AG08396 (cell line): ENCODE data around the gene FAM120B.
A peak's percentile ranks its signal among the peaks of the same experiment; 100 is the strongest.

Experiments used
- DNase-seq: peaks from one replicate; pipeline ENCODE4 v3.0.0; 2012; ENCODE audit warnings: low spot score, mixed read lengths

The FAM120B gene

DNA sequence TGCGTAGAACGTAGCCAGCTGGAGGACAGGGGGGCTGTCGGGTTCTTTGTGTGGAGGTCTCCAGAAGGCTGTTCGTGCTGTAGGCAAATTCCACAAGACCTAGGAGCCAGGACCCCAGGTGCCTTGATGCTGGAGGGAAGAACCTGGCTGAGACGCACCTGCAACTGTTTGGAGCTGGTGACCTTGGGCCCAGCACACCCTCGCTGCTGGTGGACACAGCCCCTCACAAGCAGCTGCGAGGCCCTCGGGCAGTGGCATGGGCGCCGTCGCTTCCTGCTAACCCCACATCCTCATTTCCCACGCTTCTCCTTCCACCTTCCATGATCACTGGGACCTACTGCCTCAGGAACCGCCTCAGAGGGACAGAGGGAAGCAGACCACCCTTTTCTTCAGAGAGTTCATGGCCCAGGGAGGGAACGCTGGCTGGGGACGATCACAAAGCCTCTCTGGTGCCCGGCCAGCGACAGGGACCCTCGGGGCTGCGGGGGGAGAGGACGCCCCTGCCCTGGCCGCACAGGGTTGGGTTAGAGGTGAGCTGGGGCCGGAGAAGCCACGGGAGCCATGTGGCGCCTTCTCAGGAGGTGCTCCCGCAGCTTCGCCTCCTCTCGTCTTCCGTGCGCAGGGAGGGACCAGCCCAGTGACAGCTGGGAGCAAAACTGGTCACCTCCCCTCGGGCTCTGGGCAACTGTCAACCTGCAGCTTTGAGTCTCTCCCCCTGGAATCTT is 34.1 kb upstream of the FAM120B start:
- DNase-seq: no peak

DNA sequence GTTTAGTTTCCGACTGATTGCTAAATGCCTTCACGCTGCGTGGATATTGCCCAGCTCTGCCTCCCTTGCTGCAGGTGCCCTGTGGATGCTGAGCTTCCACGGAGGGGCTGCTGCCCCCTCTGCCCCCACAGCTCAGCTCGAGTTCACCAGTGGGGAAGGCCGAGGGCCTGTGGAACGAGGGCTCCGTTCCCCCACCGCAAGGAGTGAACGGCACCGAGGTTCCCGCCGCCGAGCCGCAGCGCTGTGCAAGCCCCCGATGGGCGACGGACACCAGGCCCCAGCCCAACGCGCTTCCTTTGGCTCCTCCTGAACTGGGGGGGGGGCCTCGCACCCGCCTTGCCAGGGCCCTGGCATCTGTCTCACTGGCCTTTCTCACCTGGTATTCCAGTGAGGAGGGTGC is 33.4 kb upstream of the FAM120B start:
- DNase-seq: no peak

DNA sequence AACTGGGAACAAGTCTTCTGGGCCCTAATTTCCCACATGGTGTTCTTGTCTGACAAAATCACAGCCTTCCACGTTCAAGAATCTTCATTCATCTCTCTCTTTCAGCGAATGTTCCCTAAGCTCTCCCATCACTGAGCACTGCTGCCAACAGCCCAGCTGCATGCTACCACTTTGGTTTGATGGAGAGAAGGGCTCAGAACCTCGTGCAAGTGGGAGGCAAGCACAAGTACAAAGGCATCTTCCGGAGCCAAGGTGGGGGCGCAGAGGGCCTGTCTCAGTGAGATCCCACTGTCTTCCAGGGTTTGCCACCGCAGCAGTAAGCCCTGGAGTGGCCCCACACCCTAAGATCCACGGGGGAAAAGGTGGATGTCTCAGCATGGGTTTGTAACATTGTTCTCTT is 32.9 kb upstream of the FAM120B start:
- no peak for DNase-seq

DNA sequence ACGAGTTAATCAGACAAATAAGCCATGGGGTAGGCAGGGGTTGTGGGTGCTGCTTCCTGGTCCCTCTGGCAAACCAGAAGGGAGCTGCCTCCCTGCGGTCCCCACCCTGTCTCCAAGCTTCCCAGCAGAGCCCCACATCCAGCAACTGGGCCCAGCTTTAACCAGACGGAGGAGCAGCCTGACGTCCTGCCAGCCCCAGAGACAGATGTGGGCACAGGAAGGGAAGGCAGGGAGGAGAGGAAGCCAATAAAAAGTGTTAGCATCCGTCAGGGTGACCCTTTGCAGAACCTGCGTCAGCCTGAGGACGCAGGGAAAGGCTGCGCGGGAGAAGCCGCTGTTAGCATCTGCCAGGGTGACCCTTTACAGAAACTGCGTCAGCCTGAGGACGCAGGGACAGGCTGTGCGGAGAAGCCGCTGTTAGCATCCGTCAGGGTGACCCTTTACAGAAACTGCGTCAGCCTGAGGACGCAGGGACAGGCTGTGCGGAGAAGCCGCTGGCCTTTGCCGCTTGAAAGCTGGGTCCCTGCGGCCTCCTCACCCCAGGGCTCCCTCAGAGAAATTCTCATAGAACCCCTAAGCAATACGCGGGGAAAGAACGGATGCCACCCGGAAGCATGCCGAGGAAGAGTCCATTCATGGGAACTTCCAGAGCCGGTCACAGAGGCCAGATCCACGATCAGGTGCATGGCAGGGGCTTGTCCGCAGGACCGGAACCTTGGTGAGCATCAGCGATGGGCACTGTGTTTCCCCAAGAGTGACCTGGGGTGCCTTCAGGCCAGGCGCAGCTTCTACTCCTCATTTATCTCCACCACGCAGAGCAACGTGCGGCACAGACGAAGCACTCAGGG is 31.6 kb upstream of the FAM120B start:
- DNase-seq: no peak

DNA sequence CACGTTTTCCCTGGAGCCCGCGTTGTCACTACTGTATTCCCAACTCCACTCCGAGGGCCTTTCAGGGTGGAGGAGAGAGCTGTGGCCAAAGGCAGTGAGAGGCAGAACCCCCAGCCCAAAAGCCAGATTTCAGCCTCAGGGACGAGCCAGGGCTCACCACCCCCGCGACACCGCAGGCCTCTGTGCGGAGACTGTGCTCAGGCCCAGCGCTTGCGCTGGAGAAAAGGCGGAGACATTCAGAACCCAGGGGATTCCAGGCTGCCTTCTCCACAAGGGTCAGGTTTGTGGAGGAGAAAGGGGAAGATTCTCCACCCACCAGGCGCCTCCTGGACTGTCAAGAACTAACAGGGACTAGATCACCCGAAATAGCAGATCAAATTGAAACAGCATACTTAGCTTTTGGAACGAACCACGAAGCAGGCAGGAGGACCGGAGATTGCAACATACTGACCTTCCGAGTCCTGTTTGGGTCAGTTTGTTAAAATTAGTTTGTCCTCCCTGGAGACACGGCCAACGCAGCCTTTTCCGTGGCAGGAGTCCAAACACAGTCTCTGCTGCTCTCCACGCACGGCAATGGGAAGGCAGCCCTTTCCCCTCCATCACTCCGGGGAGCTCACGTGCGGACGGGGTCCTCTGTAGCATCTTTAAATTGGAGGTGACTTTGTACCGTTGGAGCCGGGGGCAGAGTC is 30.0 kb upstream of the FAM120B start:
- no peak for DNase-seq

DNA sequence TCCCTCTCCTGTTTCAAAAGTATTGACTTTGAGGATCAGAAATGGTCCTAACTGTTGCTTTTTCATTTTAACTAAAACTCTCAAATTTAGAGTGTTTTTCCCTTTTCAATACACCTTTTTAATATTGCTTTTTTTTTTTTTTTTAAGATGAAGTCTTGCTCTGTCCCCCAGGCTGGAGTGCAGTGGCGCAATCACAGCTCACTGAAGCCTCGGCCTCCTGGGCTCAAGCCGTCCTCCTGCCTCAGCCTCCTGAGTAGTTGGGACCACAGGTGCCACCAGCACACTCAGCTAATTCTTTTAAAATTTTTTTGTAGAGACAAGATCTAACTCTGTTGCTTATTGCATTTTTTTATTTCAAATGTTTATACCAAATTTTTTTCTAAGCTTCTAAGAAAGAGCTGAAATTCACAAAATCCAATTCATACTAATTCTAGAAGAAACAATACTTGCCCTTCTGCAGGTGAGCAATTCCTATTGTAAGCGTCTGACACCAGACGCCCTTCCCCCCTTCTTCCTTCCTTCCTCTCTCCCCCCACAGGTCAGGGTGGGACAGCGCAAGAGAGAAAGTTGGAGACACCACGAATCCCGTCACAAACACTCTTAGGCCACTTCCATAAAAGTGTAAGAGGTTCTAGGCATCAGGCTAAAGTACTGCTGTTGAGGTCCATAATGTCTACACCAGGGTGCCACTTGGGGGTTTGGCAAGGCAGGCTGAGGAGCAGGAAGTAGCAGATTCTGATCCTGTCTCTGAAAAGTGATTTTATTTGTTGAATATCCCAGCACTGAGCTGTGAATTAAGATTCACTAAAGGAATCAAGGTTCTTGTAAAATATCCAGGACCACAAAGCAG is 28.4 kb upstream of the FAM120B start:
- DNase-seq: no peak

DNA sequence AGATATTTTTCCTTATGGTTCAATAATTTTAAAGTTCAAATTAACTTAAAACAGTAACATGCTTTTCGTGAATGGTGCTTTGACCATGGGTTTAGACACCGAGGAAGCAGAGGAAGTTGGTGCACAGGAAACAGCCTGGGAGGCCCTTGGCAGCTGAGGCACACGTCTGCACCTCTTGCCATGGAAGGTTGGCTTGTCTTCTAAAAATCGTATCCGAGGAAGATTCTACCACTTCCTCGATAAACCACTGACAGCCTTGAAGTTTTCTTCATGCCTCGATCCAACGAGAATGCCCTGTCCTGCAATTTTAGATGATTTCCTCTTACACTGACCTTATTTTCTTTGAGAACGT is 27.8 kb upstream of the FAM120B start:
- no peak for DNase-seq

DNA sequence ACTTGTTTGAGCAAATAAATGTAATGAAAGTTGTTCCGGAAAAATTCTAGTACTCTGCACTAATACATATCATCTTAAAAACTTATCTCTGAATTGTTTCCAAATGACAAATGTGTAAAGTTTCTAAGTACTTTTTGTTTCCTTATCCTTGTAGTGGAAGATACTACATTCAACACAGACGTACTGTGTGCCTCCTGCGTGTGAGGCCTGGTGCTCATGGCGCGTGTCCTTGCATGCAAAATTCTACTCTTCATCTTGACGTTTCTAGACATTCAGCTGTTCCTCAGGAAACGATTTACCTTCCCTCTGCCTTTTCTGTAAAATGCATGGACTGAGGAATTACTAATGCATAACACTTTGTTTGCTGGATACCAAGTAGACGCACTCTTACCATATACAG is 27.1 kb upstream of the FAM120B start:
- no peak for DNase-seq

DNA sequence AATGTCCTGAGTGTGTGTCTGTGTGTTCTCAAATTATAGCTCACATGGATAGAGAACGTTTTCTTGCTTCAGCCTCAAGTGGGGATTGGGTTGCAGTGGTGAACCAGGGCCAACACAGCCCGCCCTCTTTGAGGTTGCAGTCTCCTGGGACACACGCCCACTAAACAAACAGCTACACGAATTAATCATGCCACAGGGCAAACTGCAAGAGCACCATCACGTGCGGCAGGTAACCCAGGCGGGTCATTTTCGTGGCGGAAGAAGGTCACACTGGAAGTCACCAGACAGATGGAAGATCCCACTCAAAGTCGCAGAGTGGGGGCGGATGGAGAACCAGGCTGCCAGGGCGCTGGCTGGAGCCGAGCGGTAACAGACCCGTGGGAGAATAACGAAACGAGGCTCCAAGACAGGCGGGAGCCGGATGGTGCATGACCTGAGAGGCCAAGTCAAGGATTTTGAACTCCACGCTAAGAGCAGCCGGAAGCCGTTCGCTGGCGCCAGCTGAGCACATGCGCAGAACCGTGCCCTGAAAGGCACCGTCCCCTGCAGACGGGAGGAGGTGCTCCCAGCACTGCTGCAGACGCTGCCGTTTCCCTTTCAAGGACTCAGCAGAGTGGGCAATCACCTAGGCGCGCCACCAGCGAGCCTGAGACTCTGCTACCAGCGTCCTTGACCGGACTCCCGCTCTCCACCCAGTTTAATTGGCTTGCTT is 26.4 kb upstream of the FAM120B start:
- peak; percentile 58 for DNase-seq

DNA sequence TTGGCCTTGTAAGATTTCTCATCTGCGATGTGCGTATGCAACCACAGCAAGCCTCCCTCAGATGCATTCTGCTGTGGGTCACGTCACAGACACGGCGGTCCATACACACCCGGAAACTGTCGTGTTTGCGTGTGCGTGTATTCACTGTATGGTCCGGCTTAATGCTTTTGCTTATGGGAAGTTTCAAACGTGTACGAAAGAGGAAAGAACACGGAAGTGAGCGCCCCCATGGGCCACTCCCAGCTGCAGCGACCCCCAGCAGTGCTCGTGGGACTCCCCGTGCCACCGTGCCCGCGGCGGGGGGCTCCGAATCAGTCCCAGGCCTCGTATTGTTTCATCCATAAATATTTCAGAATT is 25.9 kb upstream of the FAM120B start:
- no peak for DNase-seq

DNA sequence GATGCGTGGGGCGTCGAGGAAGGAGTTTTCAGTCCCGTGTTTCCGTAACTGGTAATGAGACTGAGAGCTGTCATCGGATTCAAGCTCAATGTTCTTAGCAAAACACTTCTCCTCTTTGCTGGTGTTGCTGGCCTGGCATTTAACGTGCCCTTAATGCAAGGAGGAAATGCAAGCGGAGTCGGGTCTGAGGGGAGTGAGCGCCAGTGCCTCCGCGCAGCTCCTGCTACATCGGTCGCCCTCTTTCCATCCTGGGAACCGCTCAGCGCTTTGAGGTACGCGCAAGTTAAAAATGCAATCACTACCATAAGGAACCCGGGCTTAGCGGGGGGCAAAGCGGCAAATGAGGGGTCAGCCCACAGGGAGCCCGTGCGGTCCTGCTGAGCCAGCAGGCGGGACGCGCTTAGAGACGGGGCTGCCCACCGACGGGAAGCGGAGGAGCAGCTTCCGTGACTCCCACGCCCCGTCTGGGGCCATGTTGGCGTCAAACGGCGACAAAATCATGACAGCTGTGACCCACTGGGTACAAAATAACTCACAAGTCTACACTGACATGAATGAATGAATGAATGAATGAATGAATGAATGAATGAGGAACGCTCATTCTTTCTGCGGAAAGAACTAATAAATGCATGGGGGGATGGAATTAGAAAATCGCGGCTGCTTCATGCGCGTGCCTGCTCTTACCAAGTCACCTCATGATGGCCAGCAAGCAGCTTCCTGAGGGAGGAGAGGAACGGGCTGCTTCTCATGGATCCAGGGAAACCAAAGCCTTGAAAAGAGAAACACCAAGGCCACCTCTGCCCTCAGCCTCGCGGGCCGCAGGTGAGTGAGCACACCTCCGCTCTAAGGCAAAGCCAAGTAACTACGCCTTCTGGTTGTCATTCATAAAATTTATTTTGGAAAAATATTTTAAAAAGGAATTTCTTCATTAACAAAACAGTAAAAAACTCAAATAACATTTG is 24.9 kb upstream of the FAM120B start:
- no peak for DNase-seq

DNA sequence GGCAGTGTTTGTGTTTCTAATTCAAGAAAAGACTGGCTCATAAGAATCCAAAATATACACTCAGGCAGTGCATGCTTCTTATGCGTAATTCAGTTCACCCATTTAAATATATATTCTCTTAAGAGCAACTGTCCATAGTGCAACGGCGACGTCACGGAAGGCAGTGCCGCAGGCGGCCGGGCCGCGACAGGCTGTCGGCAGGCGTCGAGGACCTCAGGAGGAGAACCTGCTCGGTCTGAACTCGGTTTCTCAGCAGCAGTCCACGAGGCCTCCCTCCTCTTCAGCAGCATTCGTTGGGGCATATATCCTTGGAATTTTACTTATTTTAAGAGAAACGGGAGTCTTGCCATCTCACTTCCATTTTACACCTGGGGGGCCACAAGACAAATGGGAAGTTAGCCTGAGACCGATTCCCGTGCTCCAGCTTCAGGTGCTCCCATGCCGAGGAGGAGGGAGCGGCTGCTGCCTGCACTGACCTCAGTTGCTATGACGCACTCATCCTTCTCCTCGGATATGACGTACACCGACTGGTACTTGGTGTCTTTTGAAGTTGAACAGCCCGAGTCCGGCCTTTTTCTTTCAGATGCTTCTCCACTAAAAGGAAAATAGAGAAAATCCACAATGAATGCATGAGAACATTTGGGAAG is 23.9 kb upstream of the FAM120B start:
- DNase-seq: no peak

DNA sequence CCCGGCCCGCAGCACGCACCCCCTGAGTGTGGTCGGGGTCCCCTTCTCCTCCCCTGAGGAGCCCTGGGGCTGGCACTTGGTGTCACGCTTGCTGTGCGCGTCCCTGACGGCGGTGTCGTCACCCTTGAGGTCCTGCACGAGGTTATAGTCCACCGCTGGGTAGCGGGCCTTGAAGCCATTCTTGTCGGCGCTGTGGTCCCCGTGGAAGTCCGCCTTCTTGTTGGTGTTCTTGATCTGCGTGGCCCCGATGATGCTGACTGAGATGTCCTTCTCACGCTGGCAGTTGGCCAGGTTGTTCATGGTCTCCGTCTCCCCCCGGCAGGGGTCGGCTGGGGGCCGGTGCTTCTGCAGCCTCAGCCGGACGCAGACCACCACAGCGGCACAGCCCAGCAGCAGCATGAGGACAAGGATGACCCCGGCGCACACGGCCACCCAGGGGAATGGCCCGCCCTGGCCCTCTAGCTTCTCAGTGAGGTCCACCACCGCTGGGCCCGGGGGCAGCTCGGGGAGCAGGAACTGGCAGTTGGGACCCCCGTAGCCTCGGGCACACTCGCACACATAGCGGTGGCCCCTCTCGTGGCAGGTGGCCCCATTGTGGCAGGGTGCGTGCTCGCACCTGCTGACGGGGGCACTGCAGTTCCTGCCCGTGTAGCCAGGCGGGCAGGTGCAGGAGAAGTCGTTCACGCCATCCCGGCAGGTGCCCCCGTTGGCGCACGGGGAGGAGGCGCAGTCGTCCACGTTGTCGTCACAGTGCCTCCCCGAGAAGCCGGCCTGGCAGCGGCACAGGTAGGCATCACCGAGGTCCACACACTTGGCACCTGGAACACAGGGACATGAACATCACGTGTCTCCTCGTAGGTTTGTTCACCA is 23.1 kb upstream of the FAM120B start:
- DNase-seq: no peak

DNA sequence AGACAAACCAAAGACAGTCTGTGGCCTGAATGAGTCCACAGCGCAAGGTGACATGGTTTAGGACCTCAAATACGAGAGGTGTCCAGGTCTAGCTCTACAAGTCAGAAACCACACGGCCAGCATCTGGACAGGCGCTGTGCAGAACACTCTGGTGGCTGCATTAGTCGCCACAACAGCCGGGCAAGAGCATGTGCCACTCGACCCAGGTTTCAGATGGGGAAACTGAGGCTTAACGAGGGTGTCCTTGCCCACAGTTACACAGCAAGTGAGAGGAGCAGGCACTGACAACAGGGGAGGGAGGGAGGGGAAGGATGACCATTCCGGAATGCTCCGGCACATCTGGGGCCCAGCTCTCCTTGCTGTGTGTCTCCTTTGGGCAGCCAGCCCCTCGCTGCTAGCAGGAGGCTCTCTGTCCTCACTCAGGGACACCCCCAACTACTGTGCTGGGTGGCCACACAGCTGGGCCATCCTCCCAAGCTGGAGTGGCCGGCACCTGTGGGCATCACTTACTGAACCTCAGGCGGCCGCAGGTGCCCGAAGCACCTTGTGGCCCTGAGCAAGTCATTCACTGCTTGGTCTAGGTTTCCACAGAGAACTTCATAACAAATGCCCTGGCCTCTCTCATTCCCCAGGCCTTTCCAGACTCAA is 22.3 kb upstream of the FAM120B start:
- DNase-seq: no peak

DNA sequence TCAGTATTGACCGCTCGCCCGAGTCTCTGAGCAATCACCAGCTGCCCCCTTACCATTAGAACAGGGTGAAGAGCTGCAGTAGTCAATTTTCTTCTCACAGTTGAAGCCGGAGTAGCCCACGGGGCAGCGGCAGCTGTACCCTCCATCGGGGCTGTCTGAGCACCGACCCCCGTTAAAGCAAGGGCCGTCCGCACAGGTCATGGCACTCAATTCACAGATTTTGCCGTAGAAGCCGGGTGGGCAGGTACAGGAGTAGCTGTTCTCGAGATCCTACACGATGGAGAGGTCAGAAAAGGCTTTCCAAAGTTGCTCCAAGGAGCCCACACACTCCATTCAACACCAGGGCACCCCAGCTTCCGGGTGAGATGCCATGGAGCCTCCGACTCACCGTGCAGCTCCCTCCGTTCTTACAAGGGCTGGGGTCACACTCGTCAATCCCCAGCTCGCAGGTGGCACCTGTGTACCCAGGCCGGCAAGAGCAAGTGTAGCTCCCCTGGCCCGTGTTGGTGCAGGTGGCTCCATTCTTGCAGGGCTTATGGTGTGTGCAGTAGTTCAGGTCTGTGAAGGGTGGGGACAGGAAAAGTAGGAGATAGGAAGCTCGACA is 21.6 kb upstream of the FAM120B start:
- no peak for DNase-seq

DNA sequence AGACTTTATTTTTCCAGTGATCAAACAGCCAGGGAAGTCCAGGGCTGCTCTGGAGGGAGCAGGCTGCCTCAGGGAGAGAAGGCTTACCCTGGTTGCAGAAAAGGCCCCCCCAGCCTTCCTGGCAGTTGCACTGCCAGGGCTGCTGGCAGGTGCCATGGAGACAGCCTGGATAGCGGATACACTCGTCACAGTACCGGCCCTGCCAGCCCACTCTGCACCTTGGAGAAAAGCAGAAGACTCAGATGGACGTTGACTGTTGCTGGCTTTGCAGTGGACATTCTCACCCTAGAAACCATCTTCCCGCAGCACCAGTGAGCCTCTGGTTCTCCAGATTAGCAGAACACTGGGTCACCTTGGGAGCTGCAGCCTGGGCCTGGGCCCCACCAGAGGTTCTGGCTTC is 21.1 kb upstream of the FAM120B start:
- DNase-seq: no peak

DNA sequence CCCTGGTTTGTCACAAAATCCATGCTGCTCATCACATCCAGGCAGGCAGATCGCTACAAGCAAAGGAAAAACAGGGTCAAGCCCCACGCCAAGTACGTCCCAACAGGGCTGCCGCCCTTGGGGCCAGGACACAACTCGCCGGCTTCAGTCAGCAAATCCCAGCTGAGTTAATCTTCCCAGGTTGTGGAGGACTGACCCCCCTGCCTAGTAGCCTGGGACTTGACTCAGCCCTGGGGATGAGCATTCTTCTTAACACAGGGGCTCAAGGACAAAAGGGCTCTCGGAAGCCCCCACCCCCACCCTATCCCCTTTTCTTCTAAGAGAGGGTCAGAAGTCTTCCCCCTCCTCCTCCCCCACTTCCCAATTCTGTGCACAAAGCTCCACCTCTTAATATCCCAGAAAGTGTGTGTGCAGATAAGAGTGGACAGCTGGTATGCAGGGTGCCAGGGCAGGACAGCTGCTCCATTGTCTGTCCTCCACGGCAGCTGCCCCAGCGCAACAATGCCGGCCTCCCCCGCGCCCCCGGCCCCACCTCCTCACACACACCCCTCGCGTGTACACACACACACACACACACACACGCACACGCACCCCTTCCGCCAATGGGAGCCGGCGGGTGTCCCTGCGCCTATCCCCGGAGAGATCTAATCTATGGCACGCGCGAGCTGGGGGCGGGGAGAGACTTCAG is 20.2 kb upstream of the FAM120B start:
- no peak for DNase-seq

DNA sequence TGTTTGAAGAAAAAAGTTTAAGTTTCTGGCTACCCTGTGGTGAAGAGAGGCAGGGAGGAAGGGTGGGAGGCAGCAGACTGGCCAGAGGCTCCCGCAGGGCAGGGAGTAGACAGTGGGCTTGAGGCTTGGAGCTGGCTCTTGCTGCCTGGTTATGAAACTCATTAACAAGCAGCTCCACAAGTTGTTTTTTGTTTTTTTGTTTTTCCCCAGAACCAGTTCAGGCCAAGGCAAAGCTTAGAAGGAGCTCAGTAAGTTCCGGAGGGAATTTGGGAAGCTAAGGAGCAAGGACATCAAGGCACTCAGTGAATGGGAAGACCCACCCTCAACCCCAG is 19.7 kb upstream of the FAM120B start:
- no peak for DNase-seq
